Liver (tissue), 9 donors: Measurements from ENCODE around the gene FGD2. TPM values are rescaled to one million over a fixed set of nuclear protein-coding genes. Genes with fewer than 3 reads are reported as not detected.

Experiments
- DNase-seq: peaks from one replicate; pipeline ENCODE4 v3.0.0-alpha.2; 2017; ENCODE audit warnings: low spot score
- H3K27ac ChIP-seq, 2 donors: one replicate each; pipeline ENCODE4 v1.7.0; 2013; ENCODE audit warnings: inconsistent platforms in 2 of 2, low read length in 2 of 2, control low read depth in 1 of 2, low read depth in 1 of 2, mild to moderate bottlenecking in 1 of 2
- H3K27me3 ChIP-seq, 4 donors: one replicate each; pipeline versions ENCODE4 v1.6.1 to v1.7.0; 2013; ENCODE audit warnings: low read length in 3 of 4, inconsistent platforms in 1 of 4, mild to moderate bottlenecking in 1 of 4, moderate library complexity in 1 of 4; ENCODE audit not compliant: control insufficient read depth in 4 of 4, insufficient read depth in 4 of 4
- H3K36me3 ChIP-seq, 4 donors: one replicate each; pipeline versions ENCODE4 v1.6.1 to v1.7.0; 2013; ENCODE audit warnings: low read length in 3 of 4, mild to moderate bottlenecking in 3 of 4, low read depth in 1 of 4, moderate library complexity in 1 of 4; ENCODE audit not compliant: control insufficient read depth in 4 of 4, insufficient read depth in 3 of 4
- H3K4me1 ChIP-seq, 4 donors: one replicate each; pipeline versions ENCODE4 v1.6.1 to v1.7.0; 2013; ENCODE audit warnings: low read length in 3 of 4, mild to moderate bottlenecking in 3 of 4, moderate library complexity in 1 of 4; ENCODE audit not compliant: control insufficient read depth in 4 of 4, insufficient read depth in 4 of 4
- H3K4me3 ChIP-seq, 3 donors: one replicate each; pipeline versions ENCODE4 v1.6.1 to v1.7.0; 2013; ENCODE audit warnings: low read length in 3 of 3, control low read depth in 1 of 3, low read depth in 1 of 3, mild to moderate bottlenecking in 1 of 3
- H3K9ac ChIP-seq, 2 donors: one replicate each; pipeline ENCODE4 v1.7.0; 2013; ENCODE audit warnings: low read length in 2 of 2, mild to moderate bottlenecking in 2 of 2, moderate library complexity in 2 of 2, control low read depth in 1 of 2, low read depth in 1 of 2
- H3K9me3 ChIP-seq, 4 donors: one replicate each; pipeline versions ENCODE4 v1.6.1 to v1.7.0; 2013; ENCODE audit warnings: low read length in 3 of 4; ENCODE audit not compliant: control insufficient read depth in 4 of 4
- CTCF ChIP-seq: fragments of 150-350 bp; IDR thresholded peaks from 2 replicates; pipeline ENCODE4 v1.5.1; 2017; ENCODE audit warnings: improper control_type of control experiment, low read depth, low read length; ENCODE audit not compliant: missing input control
- FOXA1 ChIP-seq: IDR thresholded peaks from 2 replicates; pipeline ENCODE4 v1.6.1; 2016; ENCODE audit warnings: antibody characterized with exemption
- FOXA2 ChIP-seq: IDR thresholded peaks from 2 replicates; pipeline ENCODE4 v1.6.1; 2016; ENCODE audit warnings: antibody characterized with exemption
- HNF4A ChIP-seq, 2 donors: conservative IDR thresholded peaks; 2 replicates each; pipeline ENCODE4 v1.6.1; 2016; ENCODE audit warnings: antibody characterized with exemption in 2 of 2, mild to moderate bottlenecking in 2 of 2
- HNF4G ChIP-seq: IDR thresholded peaks from 2 replicates; pipeline ENCODE4 v1.6.1; 2016; ENCODE audit warnings: antibody characterized with exemption
- JUND ChIP-seq, 2 donors: IDR thresholded peaks; 2 replicates each; pipeline ENCODE4 v1.6.1; 2016; ENCODE audit warnings: antibody characterized with exemption in 2 of 2
- NR2F2 ChIP-seq: IDR thresholded peaks from 2 replicates; pipeline ENCODE4 v1.6.1; 2016; ENCODE audit warnings: antibody characterized with exemption
- REST ChIP-seq: IDR thresholded peaks from 2 replicates; pipeline ENCODE4 v1.6.1; 2016; ENCODE audit warnings: antibody characterized with exemption, mild to moderate bottlenecking
- SP1 ChIP-seq: IDR thresholded peaks from 2 replicates; pipeline ENCODE4 v1.6.1; 2018; ENCODE audit warnings: antibody characterized with exemption, mild to moderate bottlenecking
- TAF1 ChIP-seq: conservative IDR thresholded peaks from 2 replicates; pipeline ENCODE4 v1.6.1; 2016; ENCODE audit warnings: antibody characterized with exemption, mild to moderate bottlenecking
- YY1 ChIP-seq: IDR thresholded peaks from 2 replicates; pipeline ENCODE4 v1.6.1; 2016; ENCODE audit warnings: antibody characterized with exemption, mild to moderate bottlenecking
- ZBTB33 ChIP-seq: IDR thresholded peaks from 2 replicates; pipeline ENCODE4 v1.6.1; 2016; ENCODE audit warnings: antibody characterized with exemption
- WGBS: extraction: QIAGEN DNeasy Blood & Tissue Kit; methylation state at CpG from one replicate; pipeline ENCODE4 v1.1.7; 2013; 5-methylcytosine and 5-hydroxymethylcytosine counted together
- polyA plus RNA-seq, 2 donors: library from polyadenylated mRNA; stranded (reverse) in 1 of 2; unstranded in 1 of 2; fragments of 200-250 nt in 1 of 2; fragments of >200 nt in 1 of 2; fragmentation: Nextera tagmentation in 1 of 2; extraction: Ambion mirVana in 1 of 2; gene quantifications; one replicate each; pipeline versions ENCODE4 v1.2.1 to v1.2.3, GENCODE V29; 2013 to 2015
- total RNA-seq, 2 donors: library from RNA; depleted of rRNA; stranded (reverse); fragments of >200 nt; gene quantifications; one replicate each; pipeline ENCODE4 v1.2.3, GENCODE V29; 2014
- TF ChIP-seq, protein P1 (sequence below): IDR thresholded peaks from 2 replicates; pipeline ENCODE4 v1.6.1; 2016; ENCODE audit warnings: antibody characterized with exemption
- TF ChIP-seq, protein P2 (sequence below): IDR thresholded peaks from 2 replicates; pipeline ENCODE4 v1.6.1; 2016; ENCODE audit warnings: antibody characterized with exemption
- donor health status: healthy.
- donor health status: healthy.
- donor health status: healthy.
- donor health status: healthy.
- donor health status: healthy.

The FGD2 gene
- total and polyA plus RNA-seq, 4 donors, result 4.6 to 24.4 (median 9.1) TPM

DNA sequence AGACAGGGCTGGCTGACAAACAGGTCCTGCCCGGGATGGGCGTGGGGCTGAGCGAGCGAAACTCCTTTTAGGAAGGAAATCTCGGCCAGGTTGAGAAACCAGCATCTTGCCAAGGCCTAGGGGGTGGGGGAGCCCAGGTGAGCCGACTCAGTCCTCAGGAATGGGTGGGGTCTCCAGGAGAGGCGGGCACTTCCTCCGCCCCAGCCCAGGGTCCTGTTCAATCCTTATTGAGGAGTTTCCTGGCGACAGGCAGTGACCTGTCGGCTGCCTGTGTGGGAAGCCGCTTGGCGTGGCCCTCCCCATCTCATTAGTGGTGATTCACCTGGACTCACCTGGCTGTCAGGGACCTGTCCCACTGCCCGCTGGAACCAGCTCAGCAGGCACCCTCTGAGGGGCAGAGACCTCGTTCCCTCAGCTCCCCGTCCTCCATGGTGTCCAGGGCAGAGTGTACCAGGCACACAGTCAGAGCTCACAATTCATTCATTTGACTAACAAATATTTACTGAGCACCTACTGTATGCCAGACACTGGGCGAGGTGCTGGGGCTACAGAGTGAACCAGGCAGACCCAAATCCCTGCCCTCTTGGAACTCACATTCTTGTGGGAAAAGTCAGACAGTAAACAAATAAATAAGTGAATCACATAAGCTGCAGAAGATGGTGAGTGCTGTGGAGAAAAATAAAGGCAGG, 51.1 kb downstream of the FGD2 start (continued):
- TF ChIP-seq ZBTB33 (no peak), TAF1 (no peak)

DNA sequence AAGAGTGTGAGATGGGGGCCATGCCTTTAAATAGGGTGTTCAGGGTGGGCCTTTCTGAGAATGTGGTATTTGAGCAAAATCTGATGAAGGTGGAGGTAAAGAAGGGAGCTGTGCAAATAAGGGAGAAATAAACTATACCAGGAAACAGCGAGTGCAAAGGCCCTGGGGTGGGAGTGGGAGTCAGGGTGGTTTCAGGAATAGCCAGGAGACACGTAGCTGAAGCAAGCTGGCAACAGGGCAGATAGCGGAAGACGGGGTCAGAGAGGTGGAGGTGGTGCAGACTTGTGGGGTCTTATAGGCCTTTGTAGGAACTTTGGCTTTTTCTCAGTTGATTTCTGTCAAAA, 51.6 kb downstream of the FGD2 start:
- 98% methylated on average over 4 of the region's 4 CpGs for WGBS
- TF ChIP-seq CTCF (no peak), REST (no peak), HNF4A (conservative IDR thresholded peaks at IDR 0.05) (no peak), HNF4G (no peak), JUND (IDR thresholded peaks at IDR 0.05) (no peak), SP1 (no peak), FOXA2 (no peak), NR2F2 (no peak), FOXA1 (no peak), ZBTB33 (no peak), YY1 (no peak)
- TF ChIP-seq, protein P1, sequence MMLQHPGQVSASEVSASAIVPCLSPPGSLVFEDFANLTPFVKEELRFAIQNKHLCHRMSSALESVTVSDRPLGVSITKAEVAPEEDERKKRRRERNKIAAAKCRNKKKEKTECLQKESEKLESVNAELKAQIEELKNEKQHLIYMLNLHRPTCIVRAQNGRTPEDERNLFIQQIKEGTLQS, result no peak
- TF ChIP-seq, protein P2, sequence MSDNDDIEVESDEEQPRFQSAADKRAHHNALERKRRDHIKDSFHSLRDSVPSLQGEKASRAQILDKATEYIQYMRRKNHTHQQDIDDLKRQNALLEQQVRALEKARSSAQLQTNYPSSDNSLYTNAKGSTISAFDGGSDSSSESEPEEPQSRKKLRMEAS, result no peak
- Histone ChIP-seq H3K36me3 (no peaks in the 10 kb centered on the region), H3K4me3 (no peak overlapping the region), H3K9ac (no peak overlapping the region), H3K9me3 (no peaks in the 10 kb centered on the region), H3K27me3 (no peaks in the 10 kb centered on the region), H3K4me1 (peaks cover 15 to 25% (median 21%) of the 10 kb centered on the region in 4 donors), H3K27ac (no peak overlapping the region)
- DNase-seq, result no peak
